B cell (primary cell): ENCODE data around the gene PPP3CA. TPM values are rescaled to one million over a fixed set of nuclear protein-coding genes. Genes with fewer than 3 reads are reported as not detected.

Experiments
- ATAC-seq: fragments of 200-7000 bp; cut with Tn5 transposase; one replicate; pipeline ENCODE4 v1.10.0; 2021; ENCODE audit warnings: low read depth, mild to moderate bottlenecking, moderate number of reproducible peaks, moderate library complexity
- CTCF ChIA-PET: fragments of 350-600 bp; sonication (Branson Sonifier 250); formaldehyde crosslinking; loops from one replicate; lab custom pipeline; 2021; ENCODE audit warnings: antibody characterized with exemption, inconsistent platforms; lab: Charles Lee
- POLR2A ChIA-PET: fragments of 350-600 bp; sonication (Branson Sonifier 250); formaldehyde crosslinking; loops from one replicate; lab custom pipeline; 2021; ENCODE audit warnings: antibody characterized with exemption; lab: Charles Lee
- DNase-seq: peaks from one replicate; pipeline ENCODE4 v3.0.0; 2013
- H2AFZ ChIP-seq: 2 replicates; pipeline ENCODE4 v1.6.1; 2012; ENCODE audit warnings: mild to moderate bottlenecking, low read depth, low read length; ENCODE audit not compliant: insufficient read depth, poor library complexity, severe bottlenecking
- H3K27ac ChIP-seq, 2 donors: 1 replicate in 1 of 2; 2 replicates in 1 of 2; pipeline ENCODE4 v1.5.1; 2012 to 2013; ENCODE audit warnings: low read length in 2 of 2, mild to moderate bottlenecking in 2 of 2, moderate library complexity in 1 of 2
- H3K27me3 ChIP-seq, 4 experiments: fragments of 200-600 bp in 1 of 4; sonication (generic) in 1 of 4; replicated peaks in 1 of 4; 1 replicate in 2 of 4; 2 replicates in 2 of 4; pipeline versions ENCODE4 v1.6.1 to v1.7.0; 2013 to 2016; ENCODE audit warnings: low read length in 3 of 4, mild to moderate bottlenecking in 2 of 4, mixed read lengths in 1 of 4, moderate library complexity in 1 of 4; ENCODE audit not compliant: insufficient read depth in 4 of 4, control insufficient read depth in 3 of 4; ENCODE audit errors: control extremely low read depth in 1 of 4
- H3K36me3 ChIP-seq, 2 experiments: replicated peaks in 1 of 2; 1 replicate in 1 of 2; 2 replicates in 1 of 2; pipeline versions ENCODE4 v1.6.1 to v1.7.1; 2013; ENCODE audit warnings: low read length in 1 of 2; ENCODE audit not compliant: insufficient read depth in 2 of 2, control insufficient read depth in 1 of 2; ENCODE audit errors: control extremely low read depth in 1 of 2, extremely low read depth in 1 of 2
- H3K4me1 ChIP-seq, 2 donors: fragments of 200-600 bp in 1 of 2; sonication (generic) in 1 of 2; 1 replicate in 1 of 2; 2 replicates in 1 of 2; pipeline versions ENCODE4 v1.5.1 to v1.6.1; 2013 to 2017; ENCODE audit warnings: low read length in 2 of 2; ENCODE audit not compliant: control insufficient read depth in 2 of 2, insufficient read depth in 2 of 2
- H3K4me2 ChIP-seq: replicated peaks from 2 replicates; pipeline ENCODE3; 2012; ENCODE audit warnings: mild to moderate bottlenecking, low read depth, low read length; ENCODE audit not compliant: poor library complexity, severe bottlenecking
- H3K4me3 ChIP-seq, 5 experiments: fragments of 200-600 bp in 1 of 5; sonication (generic) in 1 of 5; 1 replicate in 3 of 5; 2 replicates in 2 of 5; pipeline versions ENCODE4 v1.5.1 to v1.7.0; 2011 to 2016; ENCODE audit warnings: low read length in 4 of 5, mild to moderate bottlenecking in 4 of 5, low read depth in 2 of 5, control low read depth in 1 of 5, moderate library complexity in 1 of 5; ENCODE audit not compliant: insufficient read depth in 1 of 5; ENCODE audit errors: control extremely low read depth in 1 of 5, extremely low read depth in 1 of 5
- H3K79me2 ChIP-seq: fragments of 200-600 bp; sonication (generic); one replicate; pipeline ENCODE4 v1.6.0; 2016; ENCODE audit warnings: low read length; ENCODE audit not compliant: control insufficient read depth, insufficient read depth
- H3K9ac ChIP-seq: fragments of 200-600 bp; sonication (generic); 2 replicates; pipeline ENCODE4 v1.6.1; 2017; ENCODE audit warnings: mild to moderate bottlenecking, low read length, moderate library complexity
- H3K9me3 ChIP-seq, 3 donors: one replicate each; pipeline versions ENCODE4 v1.6.1 to v1.7.1; 2013; ENCODE audit warnings: low read length in 2 of 3; ENCODE audit not compliant: control insufficient read depth in 2 of 3, insufficient read depth in 1 of 3; ENCODE audit errors: control extremely low read depth in 1 of 3
- H4K20me1 ChIP-seq: 2 replicates; pipeline ENCODE4 v1.6.0; 2012; ENCODE audit warnings: mild to moderate bottlenecking, low read length; ENCODE audit not compliant: insufficient read depth, control insufficient read depth, poor library complexity, severe bottlenecking
- H3K27ac Mint-ChIP-seq: one replicate; pipeline ENCODE4 v1.8.0; 2021; ENCODE audit warnings: mixed read lengths
- H3K27me3 Mint-ChIP-seq: one replicate; pipeline ENCODE4 v1.8.0; 2021; ENCODE audit warnings: mixed read lengths
- H3K4me1 Mint-ChIP-seq: one replicate; pipeline ENCODE4 v1.8.0; 2021; ENCODE audit warnings: mixed read lengths
- H3K4me3 Mint-ChIP-seq: one replicate; pipeline ENCODE4 v1.8.0; 2021; ENCODE audit warnings: mixed read lengths
- H3K9me3 Mint-ChIP-seq: one replicate; pipeline ENCODE4 v1.8.0; 2022; ENCODE audit warnings: mixed read lengths; ENCODE audit not compliant: insufficient read depth
- CTCF ChIP-seq: fragments of 200-600 bp; IDR thresholded peaks from one replicate; pipeline ENCODE4 v1.8.0; 2022; ENCODE audit warnings: antibody characterized with exemption, mild to moderate bottlenecking
- EZH2 ChIP-seq: IDR thresholded peaks from 2 replicates; pipeline ENCODE4 v1.6.1; 2012; ENCODE audit warnings: borderline replicate concordance, low read depth, mild to moderate bottlenecking, moderate library complexity, low read length; ENCODE audit not compliant: insufficient read depth, poor library complexity, severe bottlenecking
- WGBS: methylation state at CpG from one replicate; pipeline ENCODE4 v1.1.5; 2013; ENCODE audit warnings: missing lambda C conversion rate; ENCODE audit not compliant: insufficient coverage; 5-methylcytosine and 5-hydroxymethylcytosine counted together
- intact Hi-C: fragments of 100-400 bp; cut with micrococcal nuclease; formaldehyde crosslinking; loops from one replicate; pipeline ENCODE4 v1.10.0; 2022
- polyA plus RNA-seq: library from polyadenylated mRNA; depleted of rRNA; stranded (reverse); fragments of >200 nt; gene quantifications from 2 replicates; pipeline ENCODE4 v1.2.3, GENCODE V29; 2012
- total RNA-seq, 2 donors: library from RNA; stranded (reverse); fragments of 120-200 nt in 1 of 2; gene quantifications; 1 replicate in 1 of 2; 2 replicates in 1 of 2; pipeline versions ENCODE4 v1.2.3 to v1.2.4, GENCODE V29; 2013 to 2022

Gene PPP3CA
- total and polyA plus RNA-seq, 2 donors (not counting 1 experiment from before 2014, with no cell fraction given) = 14.3 to 85.1 TPM

GRCh38 chr4:101201421-101201820 lies 145.9 kb downstream of the PPP3CA start:
- H4K20me1 ChIP-seq = peaks cover 78% of the 10 kb centered on the region
- H3K9ac ChIP-seq = no peak overlapping the region
- ChIA-PET CTCF (interaction anchor here (0.7 to 1.9 kb wide), 3 partner anchors 15 to 529 kb away, joined by 3 to 5 read pairs (median 3); no protein-coding TSS in a partner anchor), POLR2A (no interaction called here)
- H3K4me1 ChIP-seq = peaks cover 24 to 52% of the 10 kb centered on the region in 2 donors
- H3K79me2 ChIP-seq = peaks cover 88% of the 10 kb centered on the region
- 93% methylated on average over 2 of the region's 2 CpGs for WGBS
- Mint-ChIP-seq H3K4me1 (peaks cover 68% of the 10 kb centered on the region), H3K27ac (peak overlapping the region; percentile 55), H3K9me3 (no peaks in the 10 kb centered on the region), H3K4me3 (no peak overlapping the region), H3K27me3 (no peaks in the 10 kb centered on the region)
- no peak overlapping the region for H3K4me3 ChIP-seq
- H3K9me3 ChIP-seq = peaks cover 0 to 4% (median 0%) of the 10 kb centered on the region in 3 donors
- H3K4me2 ChIP-seq = no peak overlapping the region
- intact Hi-C loops = loop anchor here (5.0 kb wide), 1 partner anchor 36 kb away; no protein-coding TSS in a partner anchor
- H3K27me3 ChIP-seq = no peaks in the 10 kb centered on the region
- TF ChIP-seq EZH2 = no peak
- TF ChIP-seq CTCF = no peak
- peaks cover 0 to 5% of the 10 kb centered on the region in 2 experiments for H3K36me3 ChIP-seq
- no peak overlapping the region for H3K27ac ChIP-seq
- DNase-seq (no peak), ATAC-seq (no peak)
- no peak overlapping the region for H2AFZ ChIP-seq

- H3K27me3 Mint-ChIP-seq = no peaks in the 10 kb centered on the region
- Histone ChIP-seq H3K27me3 (no peaks in the 10 kb centered on the region), H2AFZ (no peak overlapping the region), H3K4me1 (peaks cover 20 to 44% of the 10 kb centered on the region in 2 donors), H3K4me2 (no peak overlapping the region), H3K27ac (no peak overlapping the region), H3K9me3 (peaks cover 0 to 4% (median 0%) of the 10 kb centered on the region in 3 donors), H3K4me3 (no peak overlapping the region), H3K79me2 (peaks cover 83% of the 10 kb centered on the region), H3K36me3 (peaks cover 1 to 7% of the 10 kb centered on the region in 2 experiments), H4K20me1 (peaks cover 74% of the 10 kb centered on the region), H3K9ac (no peak overlapping the region)
- ATAC-seq (peak; percentile 39), DNase-seq (no peak)
- ChIA-PET CTCF (interaction anchor here (1.9 kb wide), 1 partner anchor 31 kb away, joined by 5 read pairs; no protein-coding TSS in a partner anchor), POLR2A (no interaction called here)
- peak overlapping the region; percentile 79 for H3K27ac Mint-ChIP-seq
- intact Hi-C loops = loop anchor here (5.0 kb wide), 1 partner anchor 37 kb away; no protein-coding TSS in a partner anchor
- peaks cover 61% of the 10 kb centered on the region for H3K4me1 Mint-ChIP-seq
- TF ChIP-seq CTCF (no peak), EZH2 (no peak)
- H3K4me3 Mint-ChIP-seq = peak overlapping the region; percentile 46
- 83% methylated on average over 1 of the region's 4 CpGs for WGBS
- no peaks in the 10 kb centered on the region for H3K9me3 Mint-ChIP-seq
These were observed 146.8 kb downstream of the PPP3CA start for GRCh38 chr4:101200561-101200960.
